SW 1271 (cell line): Measurements from ENCODE around the gene CD70.
A peak's percentile ranks its signal among the peaks of the same experiment; 100 is the strongest.
"Not testable (repeated sequence)": the region's sequence is repeated elsewhere in the genome, so short reads cannot be mapped to it uniquely, and the experiment has no call there.

Experiments used
- DNase-seq, 2 experiments: peaks; one replicate each; lab custom pipeline; 2025; lab: John Stamatoyannopoulos, UW

CD70 gene

GRCh38 chr19:6597471-6598253, 6.7 kb upstream of the CD70 start:
- not testable (repeated sequence) for DNase-seq

- no peak for DNase-seq
Observed at GRCh38 chr19:6596621-6597020, 5.7 kb upstream of the CD70 start.

GRCh38 chr19:6593651-6594416, 2.9 kb upstream of the CD70 start:
- no peak for DNase-seq

- DNase-seq: no peak
Observed at GRCh38 chr19:6590258-6590826, 608 bp downstream of the CD70 start.

GRCh38 chr19:6589711-6590257, 1.2 kb downstream of the CD70 start:
- DNase-seq: no peak

- no peak for DNase-seq
Observed at GRCh38 chr19:6588508-6589345, 2.2 kb downstream of the CD70 start.

GRCh38 chr19:6587998-6588507, 2.9 kb downstream of the CD70 start:
- no peak for DNase-seq

GRCh38 chr19:6587093-6587820, 3.7 kb downstream of the CD70 start:
- DNase-seq: no peak

GRCh38 chr19:6586726-6587092, 4.2 kb downstream of the CD70 start:
- no peak for DNase-seq

- no peak for DNase-seq
Observed at GRCh38 chr19:6586056-6586455, 4.9 kb downstream of the CD70 start.

GRCh38 chr19:6582515-6583484, 8.2 kb downstream of the CD70 start:
- not testable (repeated sequence) for DNase-seq

GRCh38 chr19:6580313-6580712, 10.6 kb downstream of the CD70 start:
- DNase-seq: peak; percentile 38 to 58

- DNase-seq: no peak
Observed at GRCh38 chr19:6579450-6580178, 11.3 kb downstream of the CD70 start.

GRCh38 chr19:6577476-6578125, 13.3 kb downstream of the CD70 start:
- DNase-seq: no peak

- DNase-seq: no peak
Observed at GRCh38 chr19:6576869-6577475, 14.0 kb downstream of the CD70 start.

GRCh38 chr19:6573350-6573749, 17.6 kb downstream of the CD70 start:
- no peak for DNase-seq

- DNase-seq: no peak
Observed at GRCh38 chr19:6572217-6572616, 18.7 kb downstream of the CD70 start.

- no peak for DNase-seq
Observed at GRCh38 chr19:6571167-6571566, 19.8 kb downstream of the CD70 start.
